ENCODE data around the gene RAMACL.

GRCh38 chr6:166616261-166617238, 30.1 kb upstream of the RAMACL start:
- TF ChIP-seq CTCF (IDR thresholded peaks at IDR 0.05), result no peak
- no peak for TF ChIP-seq POLR2A (IDR thresholded peaks at IDR 0.05)
